Esophagus muscularis mucosa (tissue), 4 donors: Measurements from ENCODE around the gene OFD1.

Experiments used
- CTCF ChIP-seq, 3 experiments: fragments of 200-600 bp in 2 of 3; fragments of 450-650 bp in 1 of 3; sonication (generic) in 2 of 3; IDR thresholded peaks; one replicate each; pipeline ENCODE4 v1.5.1; 2017 to 2019; ENCODE audit warnings: antibody characterized with exemption in 3 of 3, mild to moderate bottlenecking in 2 of 3, moderate library complexity in 1 of 3
- EP300 ChIP-seq: sonication (generic); formaldehyde crosslinking; IDR thresholded peaks from one replicate; pipeline ENCODE4 v1.6.1; 2017; ENCODE audit warnings: antibody characterized with exemption
- POLR2A ChIP-seq: fragments of 450-650 bp; IDR thresholded peaks from one replicate; pipeline ENCODE4 v1.6.1; 2017; ENCODE audit warnings: antibody characterized with exemption, moderate library complexity, mild to moderate bottlenecking, low read depth
- POLR2AphosphoS5 ChIP-seq, 2 donors: sonication (generic); formaldehyde crosslinking; IDR thresholded peaks; one replicate each; pipeline ENCODE4 v1.6.1; 2017; ENCODE audit warnings: antibody characterized with exemption in 2 of 2

- TF ChIP-seq CTCF (IDR thresholded peaks at IDR 0.05) (no peak), EP300 (no peak), POLR2AphosphoS5 (IDR thresholded peaks at IDR 0.05) (no peak), POLR2A (no peak)
Measured at GRCh38 chrX:13797512-13797911, 63.0 kb downstream of the OFD1 start.
